GM12801 (cell line): Measurements from ENCODE around the gene VAMP5.

Experiments
- TF ChIP-seq, protein P1 (sequence below): IDR thresholded peaks from one replicate; pipeline ENCODE4 v1.5.1; 2011; ENCODE audit warnings: control low read depth; ENCODE audit not compliant: insufficient read length; ENCODE audit errors: extremely low read depth

VAMP5 gene

DNA sequence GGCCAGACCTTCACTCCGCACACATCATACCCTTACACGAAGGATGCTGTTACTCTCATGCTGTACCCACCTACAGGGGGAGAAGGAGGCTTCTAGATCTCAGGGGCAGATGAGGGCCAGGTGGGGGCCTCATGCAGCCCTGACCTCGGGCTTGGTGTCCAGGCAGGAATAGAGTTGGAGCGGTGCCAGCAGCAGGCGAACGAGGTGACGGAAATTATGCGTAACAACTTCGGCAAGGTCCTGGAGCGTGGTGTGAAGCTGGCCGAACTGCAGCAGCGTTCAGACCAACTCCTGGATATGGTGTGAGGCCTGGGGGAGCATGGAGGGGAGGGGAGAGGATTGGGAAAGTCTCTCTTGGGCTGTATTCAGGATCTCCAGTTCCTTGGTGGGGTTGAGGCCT, 7.3 kb downstream of the VAMP5 start:
- TF ChIP-seq, protein P1, sequence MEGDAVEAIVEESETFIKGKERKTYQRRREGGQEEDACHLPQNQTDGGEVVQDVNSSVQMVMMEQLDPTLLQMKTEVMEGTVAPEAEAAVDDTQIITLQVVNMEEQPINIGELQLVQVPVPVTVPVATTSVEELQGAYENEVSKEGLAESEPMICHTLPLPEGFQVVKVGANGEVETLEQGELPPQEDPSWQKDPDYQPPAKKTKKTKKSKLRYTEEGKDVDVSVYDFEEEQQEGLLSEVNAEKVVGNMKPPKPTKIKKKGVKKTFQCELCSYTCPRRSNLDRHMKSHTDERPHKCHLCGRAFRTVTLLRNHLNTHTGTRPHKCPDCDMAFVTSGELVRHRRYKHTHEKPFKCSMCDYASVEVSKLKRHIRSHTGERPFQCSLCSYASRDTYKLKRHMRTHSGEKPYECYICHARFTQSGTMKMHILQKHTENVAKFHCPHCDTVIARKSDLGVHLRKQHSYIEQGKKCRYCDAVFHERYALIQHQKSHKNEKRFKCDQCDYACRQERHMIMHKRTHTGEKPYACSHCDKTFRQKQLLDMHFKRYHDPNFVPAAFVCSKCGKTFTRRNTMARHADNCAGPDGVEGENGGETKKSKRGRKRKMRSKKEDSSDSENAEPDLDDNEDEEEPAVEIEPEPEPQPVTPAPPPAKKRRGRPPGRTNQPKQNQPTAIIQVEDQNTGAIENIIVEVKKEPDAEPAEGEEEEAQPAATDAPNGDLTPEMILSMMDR: no peak

DNA sequence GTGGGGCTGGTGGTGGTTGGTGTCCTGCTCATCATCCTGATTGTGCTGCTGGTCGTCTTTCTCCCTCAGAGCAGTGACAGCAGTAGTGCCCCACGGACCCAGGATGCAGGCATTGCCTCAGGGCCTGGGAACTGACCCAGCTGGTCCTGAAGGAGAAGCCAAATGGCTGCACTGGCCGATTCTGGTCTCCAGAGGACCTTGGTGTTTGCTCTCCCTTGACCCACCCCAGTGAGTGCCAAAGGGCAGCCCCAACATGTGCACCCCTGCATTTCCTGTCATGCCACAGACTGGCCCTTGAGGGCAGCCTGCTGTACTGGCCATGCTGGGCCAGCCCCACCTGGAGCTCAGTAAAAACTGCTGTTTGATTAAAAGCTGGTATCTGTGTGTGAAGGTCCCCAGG, 8.8 kb downstream of the VAMP5 start:
- TF ChIP-seq, protein P1: no peak

DNA sequence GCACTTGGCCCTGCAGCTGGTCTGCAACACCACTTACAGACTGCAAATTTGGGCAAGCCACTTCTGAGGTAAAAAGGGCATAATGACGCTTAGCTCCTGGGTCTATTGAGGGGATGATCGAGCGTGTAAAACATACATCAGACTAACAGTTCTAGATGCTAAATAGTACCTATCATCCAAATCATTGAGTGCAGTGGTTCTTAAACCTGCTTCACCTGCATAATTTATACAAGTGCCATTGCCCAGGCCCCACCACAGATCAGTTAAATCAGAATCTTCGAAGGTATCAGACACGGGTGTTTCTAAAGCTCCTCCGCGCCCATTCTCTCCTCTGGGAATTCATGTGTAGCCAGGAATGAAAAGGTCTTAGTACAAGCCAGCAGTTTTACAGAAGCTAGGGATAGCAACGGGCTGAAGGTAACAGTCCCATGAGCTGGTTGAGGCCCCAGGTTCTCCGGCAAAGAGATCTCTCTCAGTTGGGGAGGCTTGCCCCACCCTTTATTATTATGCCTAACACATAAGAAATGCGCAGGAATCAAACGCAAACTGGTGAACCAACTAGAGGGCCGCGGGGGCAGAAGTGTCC, 10.6 kb downstream of the VAMP5 start:
- TF ChIP-seq, protein P1: no peak

DNA sequence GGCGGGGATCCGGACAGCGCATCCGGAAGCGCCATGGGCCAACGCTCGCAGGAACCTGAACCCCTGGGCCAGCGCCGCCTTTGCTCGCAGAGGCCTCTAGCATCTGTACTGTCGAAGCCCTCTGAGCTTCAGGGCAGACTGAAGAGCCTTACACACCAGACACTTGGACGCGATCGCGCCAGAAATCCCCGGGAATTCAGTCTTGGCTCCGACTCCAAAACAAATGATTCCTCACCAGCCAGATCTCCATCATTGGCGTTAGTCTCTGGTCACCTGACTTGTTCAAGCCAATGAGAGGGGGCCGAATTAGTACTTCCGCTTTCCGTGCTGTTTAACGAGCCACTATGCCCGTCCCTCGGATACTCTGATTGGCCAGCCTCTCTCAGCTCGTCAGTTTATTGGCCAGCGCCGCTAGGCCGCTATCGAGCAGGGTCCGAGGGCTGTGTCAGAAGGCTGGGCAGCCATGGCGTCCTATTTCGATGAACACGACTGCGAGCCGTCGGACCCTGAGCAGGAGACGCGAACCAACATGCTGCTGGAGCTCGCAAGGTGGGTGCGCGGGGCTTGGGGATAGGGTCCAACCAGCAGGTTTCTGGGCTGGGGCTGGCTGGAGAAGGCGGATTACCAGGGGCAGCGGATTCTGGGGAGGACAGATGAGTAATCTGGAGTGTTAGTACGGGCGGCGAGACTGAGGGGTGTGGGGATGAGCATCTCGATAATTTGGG, 11.2 kb downstream of the VAMP5 start, which contains the start of gene RNF181:
RNF181 (plus strand) TSS at position 445 of the 725 bp plus-strand sequence; CDS start at position 464, 19 bp downstream.
- TF ChIP-seq, protein P1: no peak

DNA sequence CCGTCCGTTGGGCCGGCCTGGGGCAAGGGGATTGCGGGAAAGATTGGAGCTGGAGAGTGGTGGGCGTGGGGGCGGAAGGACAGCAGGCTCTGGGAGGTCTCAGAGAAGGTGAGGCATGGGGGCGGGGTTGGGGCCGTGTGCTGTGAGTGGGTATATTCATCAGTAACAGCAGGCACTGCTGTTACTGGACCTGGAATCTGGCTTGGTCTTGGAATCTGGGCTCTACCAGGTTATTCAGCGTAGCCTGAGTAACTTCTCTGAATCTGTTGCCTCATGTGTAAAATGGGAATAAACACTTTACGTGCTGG, 11.7 kb downstream of the VAMP5 start:
- TF ChIP-seq, protein P1: no peak

DNA sequence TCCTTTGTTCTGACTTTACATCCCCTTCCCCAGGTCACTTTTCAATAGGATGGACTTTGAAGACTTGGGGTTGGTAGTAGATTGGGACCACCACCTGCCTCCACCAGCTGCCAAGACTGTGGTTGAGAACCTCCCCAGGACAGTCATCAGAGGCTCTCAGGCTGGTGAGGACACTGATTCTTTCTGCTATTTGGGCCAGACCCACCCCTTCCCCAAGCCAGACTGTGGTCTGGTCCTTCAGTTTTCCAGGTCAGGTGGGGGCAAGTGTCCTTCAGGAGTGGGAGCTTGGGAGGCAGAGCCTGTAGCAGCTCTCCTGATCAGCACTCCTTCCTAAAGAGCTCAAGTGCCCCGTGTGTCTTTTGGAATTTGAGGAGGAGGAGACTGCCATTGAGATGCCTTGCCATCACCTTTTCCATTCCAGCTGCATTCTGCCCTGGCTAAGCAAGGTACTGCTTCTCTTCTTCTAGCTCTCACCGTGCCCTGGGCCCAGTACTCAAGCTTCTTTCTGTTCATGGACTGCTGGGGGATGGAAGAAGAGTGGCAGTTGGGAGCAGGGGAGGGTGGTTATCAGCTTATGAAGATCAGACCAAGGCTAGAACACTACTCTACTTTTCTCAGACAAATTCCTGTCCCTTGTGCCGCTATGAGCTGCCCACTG, 12.4 kb downstream of the VAMP5 start:
- TF ChIP-seq, protein P1: no peak

DNA sequence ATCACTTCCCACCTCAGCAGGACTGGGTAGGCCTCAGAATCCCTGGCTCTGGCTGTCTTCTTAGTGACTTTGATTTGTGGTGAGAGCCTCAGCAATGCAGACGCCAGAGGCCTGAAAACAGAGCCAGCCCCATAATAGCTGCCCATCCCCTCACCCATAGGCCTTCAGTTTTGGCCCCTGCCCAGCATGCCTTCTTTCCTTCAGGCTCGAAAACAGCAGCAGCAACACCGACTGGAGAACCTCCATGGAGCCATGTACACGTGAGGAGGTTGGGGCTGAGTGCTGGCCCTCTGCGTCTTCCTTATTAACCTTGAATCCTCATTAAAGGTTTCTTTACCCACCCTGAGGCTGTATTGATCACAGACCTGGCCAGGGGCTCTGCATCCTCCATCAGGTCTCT, 13.0 kb downstream of the VAMP5 start:
- TF ChIP-seq, protein P1: no peak
